GM18858 (cell line): Measurements from ENCODE around the gene PRTG.
"Not testable (repeated sequence)": the region's sequence is repeated elsewhere in the genome, so short reads cannot be mapped to it uniquely, and the experiment has no call there.

Experiments
- ATAC-seq: cut with Tn5 transposase; IDR thresholded peaks from one replicate; pipeline ENCODE4 v1.9.1; 2021; ENCODE audit not compliant: unreplicated experiment

Gene PRTG

GRCh38 chr15:55750706-55751105 is 7.8 kb upstream of the PRTG start:
- no peak for ATAC-seq

GRCh38 chr15:55743729-55744655 is 1.0 kb upstream of the PRTG start:
- no peak for ATAC-seq

- no peak for ATAC-seq
Observed at GRCh38 chr15:55742498-55742926, 440 bp downstream of the PRTG start.

- ATAC-seq: no peak
Observed at GRCh38 chr15:55741833-55742497, 987 bp downstream of the PRTG start.

- ATAC-seq: no peak
Observed at GRCh38 chr15:55740981-55741832, 1.7 kb downstream of the PRTG start.

- ATAC-seq: no peak
Observed at GRCh38 chr15:55740359-55740878, 2.5 kb downstream of the PRTG start.

GRCh38 chr15:55739641-55740040 is 3.3 kb downstream of the PRTG start:
- ATAC-seq: no peak

- ATAC-seq: no peak
Observed at GRCh38 chr15:55738715-55739114, 4.2 kb downstream of the PRTG start.

- ATAC-seq: no peak
Observed at GRCh38 chr15:55737373-55737772, 5.6 kb downstream of the PRTG start.

- ATAC-seq: no peak
Observed at GRCh38 chr15:55736756-55737155, 6.2 kb downstream of the PRTG start.

- no peak for ATAC-seq
Observed at GRCh38 chr15:55734641-55735040, 8.3 kb downstream of the PRTG start.

- ATAC-seq: not testable (repeated sequence)
Observed at GRCh38 chr15:55733461-55733860, 9.5 kb downstream of the PRTG start.

GRCh38 chr15:55721554-55722185 is 21.3 kb downstream of the PRTG start:
- no peak for ATAC-seq

- no peak for ATAC-seq
Observed at GRCh38 chr15:55715355-55716076, 27.4 kb downstream of the PRTG start.

GRCh38 chr15:55714064-55714463 is 28.9 kb downstream of the PRTG start:
- ATAC-seq: no peak

- ATAC-seq: no peak
Observed at GRCh38 chr15:55712363-55712762, 30.6 kb downstream of the PRTG start.

GRCh38 chr15:55710286-55710685 is 32.7 kb downstream of the PRTG start:
- ATAC-seq: no peak

GRCh38 chr15:55709458-55709857 is 33.5 kb downstream of the PRTG start:
- ATAC-seq: no peak

- no peak for ATAC-seq
Observed at GRCh38 chr15:55708720-55709119, 34.2 kb downstream of the PRTG start.

- no peak for ATAC-seq
Observed at GRCh38 chr15:55707951-55708350, 35.0 kb downstream of the PRTG start.
